Amygdala (tissue), 56 donors: ENCODE data around the gene LIMCH1.

Experiments
- DNase-seq, 56 donors: peaks; one replicate each; lab custom pipeline; 2025; lab: John Stamatoyannopoulos, UW

The LIMCH1 gene

GRCh38 chr4:41748571-41749475 is 210.9 kb downstream of the LIMCH1 start, which contains the start of gene PHOX2B:
PHOX2B (minus strand) TSS chr4:41748725; CDS start chr4:41748610, 115 bp downstream.
- DNase-seq = no peak

DNA sequence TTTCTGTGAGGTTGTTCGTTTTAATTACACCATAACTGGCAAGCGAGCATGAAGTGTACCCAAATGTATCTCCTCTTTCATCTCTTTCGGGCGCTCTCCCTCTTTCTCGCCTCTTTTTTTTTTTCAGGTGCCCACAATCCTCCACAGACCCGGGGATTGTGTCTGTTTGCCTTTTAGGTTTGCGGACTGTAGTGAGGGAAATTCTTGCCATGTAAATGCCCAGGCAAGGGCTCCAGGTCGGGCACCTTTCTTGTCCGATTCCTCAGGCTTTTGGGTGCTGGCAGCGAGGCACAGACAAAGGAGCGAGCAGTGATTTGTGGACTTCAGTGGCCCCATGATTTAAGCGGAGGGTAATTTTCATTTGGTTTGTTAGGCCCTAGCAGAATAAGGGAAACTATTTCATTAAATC is 211.7 kb downstream of the LIMCH1 start:
- DNase-seq = no peak
